NCI-H1105 (cell line): Measurements from ENCODE around the gene SPATA16.
"Not testable (repeated sequence)": the region's sequence is repeated elsewhere in the genome, so short reads cannot be mapped to it uniquely, and the experiment has no call there.

Experiments
- DNase-seq: peaks from one replicate; lab custom pipeline; 2025; lab: John Stamatoyannopoulos, UW

SPATA16 gene, protein sequence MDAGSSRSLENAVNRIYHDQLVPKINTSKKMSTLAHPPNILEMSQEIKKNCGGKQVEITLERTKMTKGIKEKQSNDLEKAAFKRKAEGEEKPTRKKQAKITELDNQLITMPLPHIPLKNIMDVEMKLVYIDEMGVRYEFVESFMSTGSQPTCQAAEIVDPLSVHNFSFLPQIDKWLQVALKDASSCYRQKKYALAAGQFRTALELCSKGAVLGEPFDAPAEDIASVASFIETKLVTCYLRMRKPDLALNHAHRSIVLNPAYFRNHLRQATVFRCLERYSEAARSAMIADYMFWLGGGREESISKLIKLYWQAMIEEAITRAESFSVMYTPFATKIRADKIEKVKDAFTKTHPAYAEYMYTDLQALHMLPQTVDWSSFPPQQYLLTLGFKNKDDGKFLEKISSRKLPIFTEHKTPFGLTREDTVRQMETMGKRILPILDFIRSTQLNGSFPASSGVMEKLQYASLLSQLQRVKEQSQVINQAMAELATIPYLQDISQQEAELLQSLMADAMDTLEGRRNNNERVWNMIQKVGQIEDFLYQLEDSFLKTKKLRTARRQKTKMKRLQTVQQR

DNA sequence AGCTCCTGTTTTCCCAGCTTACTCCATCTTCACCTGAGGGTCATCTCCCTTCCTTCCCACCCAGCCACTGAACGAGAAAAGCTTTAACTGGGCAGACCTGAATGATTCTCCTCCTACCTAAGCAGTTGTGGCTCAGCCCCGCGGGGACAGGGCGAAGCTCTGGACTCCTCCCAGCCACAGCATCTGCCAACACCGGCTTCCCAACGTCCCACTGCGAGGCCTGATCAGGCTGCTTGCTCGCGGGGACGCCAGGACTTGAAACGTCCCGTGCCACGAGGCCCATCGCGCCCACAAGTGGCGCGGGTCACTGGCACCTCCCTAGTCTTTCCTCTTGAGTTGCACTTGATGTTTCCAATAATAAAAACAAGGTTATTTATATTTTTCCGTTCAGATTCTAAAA, at the start of gene SPATA16:
TSS of gene SPATA16 (minus strand) at position 250 of the 400 bp plus-strand sequence. CDS start 23,504 bp downstream, outside the sequence.
- no peak for DNase-seq

DNA sequence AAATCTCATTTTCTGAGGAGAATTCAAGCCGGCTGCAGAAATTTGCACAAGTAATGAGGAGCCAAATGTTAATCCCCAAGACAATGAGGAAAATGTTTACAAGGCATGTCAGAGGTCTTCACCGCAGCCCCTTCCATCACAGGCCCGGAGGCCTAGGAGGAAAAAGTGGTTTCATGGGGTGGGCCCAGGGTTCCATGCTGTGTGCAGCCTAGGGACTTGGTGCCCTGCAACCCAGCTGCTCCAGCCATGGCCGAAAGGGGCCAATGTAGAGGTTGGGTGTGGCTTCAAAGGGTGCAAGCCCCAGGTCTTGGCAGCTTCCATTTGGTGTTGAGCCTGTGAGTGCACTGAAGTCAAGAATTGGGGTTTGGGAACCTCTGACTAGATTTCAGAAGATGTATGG, 42.0 kb upstream of the SPATA16 start:
- DNase-seq = not testable (repeated sequence)

DNA sequence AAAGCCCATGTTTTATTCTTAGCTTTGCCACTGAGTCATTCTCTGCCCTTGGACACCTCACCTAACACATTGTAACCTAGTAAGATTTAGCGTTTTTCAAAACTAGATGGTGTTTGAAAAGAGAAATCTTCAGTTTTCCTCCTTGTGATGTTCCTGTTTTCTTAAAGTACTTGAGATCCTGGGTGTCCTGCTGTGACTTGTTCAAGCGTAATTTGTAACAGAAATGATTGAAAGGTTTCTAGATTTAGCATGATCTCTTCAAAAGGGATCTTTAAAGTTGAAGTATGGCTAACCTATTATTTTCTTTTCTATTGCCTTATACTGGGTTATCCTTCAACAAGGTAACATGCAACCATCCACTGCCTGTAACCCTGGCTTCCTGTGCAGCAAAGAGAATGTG, 32.6 kb upstream of the SPATA16 start:
- no peak for DNase-seq

DNA sequence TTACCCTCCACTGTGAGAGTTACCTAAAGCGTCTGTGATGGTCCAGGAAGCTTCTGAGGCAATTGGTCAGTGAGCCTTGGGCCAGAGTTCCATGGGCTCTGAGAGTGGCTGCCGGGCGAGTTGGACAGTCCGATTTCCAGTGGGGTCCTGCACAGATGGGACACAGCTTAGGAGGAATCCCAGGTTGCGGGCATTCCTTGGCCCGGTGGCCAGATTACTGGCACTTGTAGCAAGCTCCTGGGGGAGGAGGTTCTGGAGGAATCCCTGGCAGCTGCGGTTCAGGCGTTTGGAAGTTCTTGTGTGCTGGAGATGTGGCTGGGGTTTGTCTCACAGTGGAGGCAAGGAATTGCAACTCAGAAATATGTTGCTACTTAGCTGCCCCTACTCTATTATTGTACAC, 18.1 kb upstream of the SPATA16 start:
- not testable (repeated sequence) for DNase-seq

DNA sequence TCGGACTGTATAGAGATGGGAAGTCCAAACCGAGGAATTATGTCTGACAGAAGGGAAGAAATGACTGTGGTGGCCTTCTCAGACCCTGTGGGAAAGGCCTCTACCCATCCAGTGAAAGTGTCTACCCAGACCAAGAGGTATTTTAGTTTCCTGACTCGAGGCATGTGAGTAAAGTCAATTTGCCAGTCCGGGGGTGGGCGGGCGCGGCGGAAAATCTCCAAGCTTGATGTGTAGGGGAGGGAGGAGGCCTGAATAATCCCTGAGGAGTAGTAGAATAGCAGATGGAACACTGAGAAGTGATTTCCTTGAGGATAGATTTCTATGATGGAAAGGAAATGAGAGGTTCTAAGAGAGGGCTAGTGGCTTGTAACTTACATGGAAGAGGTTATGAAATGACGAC, 15.5 kb upstream of the SPATA16 start:
- DNase-seq = not testable (repeated sequence)

DNA sequence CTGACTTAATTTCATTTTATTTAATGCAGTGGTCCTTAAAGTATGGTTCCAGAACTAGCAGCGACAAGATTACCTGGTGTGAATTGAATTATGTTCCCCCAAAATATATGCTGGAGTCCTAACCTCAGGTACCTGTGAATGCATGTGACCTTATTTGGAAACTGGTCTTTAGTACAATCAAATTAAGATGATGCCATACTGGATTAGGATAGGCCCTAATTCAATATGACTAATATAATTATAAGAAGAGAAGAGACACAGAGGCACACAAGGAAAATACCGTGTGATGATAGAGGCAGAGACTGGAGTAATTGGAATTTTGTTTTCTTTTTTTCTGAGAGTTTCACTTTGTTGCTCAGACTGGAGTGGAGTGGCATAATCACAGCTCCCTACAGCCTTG, 12.6 kb upstream of the SPATA16 start:
- DNase-seq = no peak

DNA sequence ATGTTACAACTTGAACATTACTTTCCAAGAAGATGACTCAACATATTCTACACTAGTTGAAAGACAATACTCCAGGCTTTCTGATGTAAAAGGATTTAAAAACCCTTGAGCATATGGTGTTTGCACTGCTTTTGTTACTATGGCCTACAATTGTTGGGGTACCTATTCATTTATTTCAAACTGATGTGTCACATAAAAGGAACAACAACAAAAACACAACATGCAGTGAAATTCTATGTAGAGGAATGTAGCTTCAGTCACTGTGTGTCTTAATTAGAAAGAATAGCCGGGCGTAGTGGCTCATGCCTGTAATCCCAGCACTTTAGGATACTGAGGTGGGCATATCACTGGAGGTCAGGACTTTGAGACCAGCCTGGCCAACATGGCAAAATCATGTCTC, 1.6 kb downstream of the SPATA16 start:
- DNase-seq = no peak

DNA sequence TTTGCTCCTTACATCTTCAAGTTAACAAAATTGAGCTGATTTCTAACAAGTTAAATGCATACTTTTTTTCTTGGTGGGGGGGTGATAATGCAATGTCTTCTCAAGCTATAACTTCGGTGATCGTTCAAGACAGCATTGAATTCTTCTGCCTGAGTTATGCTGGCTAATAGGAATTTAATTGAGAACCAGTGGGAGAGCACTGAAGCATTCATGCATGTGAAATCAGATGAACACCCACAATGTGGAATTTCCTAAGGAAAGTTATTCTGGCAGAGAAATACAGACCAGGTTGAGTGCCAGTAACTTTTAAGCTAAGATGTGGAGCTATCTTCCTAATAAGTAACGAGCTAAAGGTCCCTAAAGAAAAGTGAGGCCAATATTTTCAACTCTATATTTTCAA, 3.0 kb downstream of the SPATA16 start:
- DNase-seq = no peak

DNA sequence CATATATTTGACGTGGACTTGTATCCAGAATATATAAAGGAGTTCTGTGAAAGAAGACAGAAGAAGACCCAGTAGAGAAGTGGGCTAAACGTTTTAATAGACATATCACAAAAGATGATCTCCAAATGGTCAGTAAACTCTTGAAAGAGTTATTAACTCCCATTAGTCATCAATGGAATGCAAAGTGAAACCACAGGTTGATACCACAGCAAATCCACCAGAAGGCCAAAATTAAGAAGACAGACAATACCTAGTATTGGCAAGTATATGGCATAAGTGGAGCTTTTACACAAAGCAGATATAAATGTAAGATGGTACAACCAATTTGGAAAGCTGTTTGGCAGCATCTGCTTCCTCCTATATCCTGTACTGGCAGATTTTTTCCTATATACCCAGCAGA, 6.0 kb downstream of the SPATA16 start:
- no peak for DNase-seq

DNA sequence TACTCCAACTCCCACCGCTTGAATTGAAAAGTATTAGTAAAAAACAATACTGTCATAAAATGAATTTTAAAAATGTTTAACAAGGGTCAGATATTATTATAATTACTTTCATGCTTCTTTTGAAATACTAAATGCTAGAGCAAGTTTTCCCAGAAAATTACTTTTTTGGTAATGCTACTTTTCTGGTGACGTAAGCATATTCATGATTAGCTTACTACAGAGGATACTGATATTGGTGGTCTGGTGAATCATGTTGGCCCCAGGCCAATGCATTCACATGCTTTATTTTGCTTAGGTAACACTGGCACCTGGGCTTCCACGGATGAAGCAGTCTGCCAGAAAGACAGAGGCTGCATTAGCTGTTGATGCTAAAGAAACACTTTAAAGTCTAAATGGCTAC, 12.4 kb downstream of the SPATA16 start:
- no peak for DNase-seq

DNA sequence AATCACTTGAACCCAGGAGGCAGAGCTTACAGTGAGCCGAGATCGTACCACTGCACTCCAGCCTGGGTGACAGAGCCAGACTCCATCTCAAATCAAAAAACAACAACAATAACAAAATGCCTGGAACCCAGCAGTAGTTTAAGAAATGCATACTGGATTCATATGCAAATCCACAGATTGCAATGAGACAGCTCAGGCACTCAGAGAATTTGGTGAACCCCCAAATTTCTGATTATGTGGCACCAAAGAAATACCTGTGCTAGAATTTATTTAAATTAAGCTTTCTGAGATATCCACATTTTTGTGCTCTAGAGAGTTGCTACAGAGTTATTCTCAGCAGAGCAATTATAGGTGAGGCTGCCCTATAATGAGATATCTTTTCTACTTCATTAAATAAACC, 29.7 kb downstream of the SPATA16 start:
- DNase-seq = no peak

DNA sequence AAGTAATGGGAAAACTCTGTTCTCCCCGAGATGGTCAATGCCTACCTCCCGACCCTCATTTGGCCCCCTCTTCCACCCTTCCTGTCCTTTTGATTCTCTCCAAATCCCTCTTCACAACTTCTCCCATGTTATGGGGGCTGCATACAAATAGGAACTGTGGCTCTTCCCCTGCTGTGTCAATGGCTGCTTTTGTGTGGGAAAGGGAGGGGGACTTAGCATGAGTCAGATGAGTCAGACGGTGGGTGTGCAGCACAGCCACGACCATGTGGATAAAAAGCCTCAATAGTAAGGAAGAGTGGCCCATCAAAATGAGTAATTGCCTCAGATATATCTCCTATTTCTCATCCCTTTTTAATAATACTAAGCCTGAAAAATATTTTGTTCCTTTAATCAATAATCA, 31.9 kb downstream of the SPATA16 start:
- DNase-seq = no peak

DNA sequence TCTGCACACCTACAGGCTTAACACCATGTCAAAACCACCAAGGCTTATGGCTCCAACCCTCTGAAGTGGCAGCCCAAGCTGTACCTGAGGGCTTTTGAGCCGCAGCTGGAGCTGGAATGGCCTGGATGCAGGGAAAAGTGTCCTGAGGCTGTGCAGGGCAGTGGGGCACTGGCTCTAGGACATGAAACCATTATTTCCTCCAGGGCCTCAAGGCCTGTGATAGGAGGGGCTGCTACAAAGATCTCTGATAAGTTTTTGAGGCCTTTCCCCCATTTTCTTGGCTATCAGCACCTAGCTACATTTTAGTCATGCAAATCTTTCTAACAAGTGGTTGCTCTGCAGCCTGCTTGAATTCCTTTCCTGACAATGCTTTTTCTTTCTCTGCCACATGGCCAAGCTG, 37.6 kb downstream of the SPATA16 start:
- no peak for DNase-seq

DNA sequence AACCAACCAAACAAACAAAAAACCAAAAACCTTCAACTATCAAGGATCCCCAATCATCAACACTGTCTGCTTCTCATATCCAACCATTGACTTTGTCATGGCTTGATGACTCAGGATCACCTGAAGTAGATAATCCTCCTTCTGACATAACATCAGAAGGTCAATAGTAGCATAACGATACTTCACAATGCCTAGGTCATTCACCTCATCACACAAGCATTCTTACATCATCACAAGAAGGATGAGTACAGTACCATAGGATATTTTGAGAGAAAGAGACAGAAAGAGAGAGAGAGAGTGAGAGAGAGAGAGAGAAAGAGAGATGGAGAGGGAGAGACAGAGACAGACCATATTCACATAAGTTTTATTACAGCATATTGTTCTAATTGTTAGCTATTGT, 42.1 kb downstream of the SPATA16 start:
- DNase-seq = no peak

DNA sequence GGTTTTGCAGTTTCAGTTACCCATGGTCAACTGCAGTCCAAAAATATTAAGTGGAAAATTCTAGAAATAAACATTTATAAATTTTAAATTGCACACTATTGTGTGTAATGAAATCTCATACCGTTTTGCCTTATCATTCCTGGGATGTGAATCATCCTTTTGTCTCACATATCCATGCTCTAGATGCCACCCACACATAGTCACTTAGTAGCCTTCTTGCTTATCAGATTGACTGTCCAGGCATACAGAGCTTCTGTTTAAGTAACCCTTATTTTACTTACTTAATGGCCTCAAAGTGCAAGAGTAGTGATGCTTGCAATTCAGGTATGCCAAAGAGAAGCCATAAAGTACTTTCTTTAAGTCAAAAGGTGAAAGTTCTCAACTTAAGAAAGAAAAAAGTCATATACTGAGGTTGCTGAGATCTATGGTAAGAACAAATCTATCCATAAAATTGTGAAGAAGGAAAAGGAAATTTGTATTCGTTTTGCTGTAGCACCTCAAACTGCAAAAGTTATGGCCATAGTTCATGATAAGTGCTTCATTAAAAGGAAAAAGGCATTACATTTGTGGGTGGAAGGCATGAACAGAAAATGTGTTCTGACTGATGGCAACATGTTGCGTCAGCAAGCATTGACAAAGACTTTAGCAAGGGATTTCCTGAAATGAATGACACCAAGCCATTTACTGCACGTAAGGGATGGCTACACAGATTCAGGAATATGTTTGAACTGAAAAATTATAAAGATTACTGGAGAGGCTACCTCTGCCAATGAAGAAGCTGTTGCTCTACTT, 43.8 kb downstream of the SPATA16 start:
- no peak for DNase-seq

DNA sequence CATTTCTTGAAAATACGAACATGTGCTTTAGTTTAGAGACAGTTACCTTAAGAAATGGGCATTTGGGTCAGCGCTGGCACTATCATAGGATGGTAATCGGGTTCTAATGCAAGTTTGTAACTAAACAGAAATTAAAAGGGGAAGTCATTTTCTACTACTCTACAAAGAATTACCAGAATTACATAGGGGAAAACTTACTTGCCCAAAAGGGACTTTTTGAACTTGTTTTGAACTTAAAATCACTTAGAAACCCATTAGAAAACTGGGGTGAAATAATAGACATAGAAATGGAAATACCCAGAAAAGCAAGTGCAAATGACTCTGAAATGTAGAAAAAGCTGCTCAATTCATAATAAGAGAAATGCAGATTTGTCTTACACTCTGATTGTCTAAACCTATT, 44.9 kb downstream of the SPATA16 start:
- no peak for DNase-seq

DNA sequence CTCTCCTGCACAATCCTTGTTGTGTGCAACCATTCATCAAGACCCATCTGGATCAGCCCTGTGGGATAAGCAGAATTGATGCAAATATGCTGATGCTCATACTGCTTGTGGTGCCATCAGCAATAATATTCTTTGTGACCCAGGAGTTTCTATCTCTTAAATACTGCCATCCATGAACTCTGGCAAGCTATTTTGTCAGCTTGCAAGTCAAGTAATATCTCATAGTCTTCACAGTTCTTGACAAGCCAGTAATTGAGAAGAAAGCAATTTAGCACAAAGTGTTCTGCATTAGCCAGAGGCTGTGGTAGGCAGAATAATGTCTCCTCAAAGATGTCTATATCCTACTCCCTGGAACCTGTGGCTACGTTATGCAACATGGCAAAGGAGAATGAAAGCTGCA, 49.0 kb downstream of the SPATA16 start:
- DNase-seq = no peak

DNA sequence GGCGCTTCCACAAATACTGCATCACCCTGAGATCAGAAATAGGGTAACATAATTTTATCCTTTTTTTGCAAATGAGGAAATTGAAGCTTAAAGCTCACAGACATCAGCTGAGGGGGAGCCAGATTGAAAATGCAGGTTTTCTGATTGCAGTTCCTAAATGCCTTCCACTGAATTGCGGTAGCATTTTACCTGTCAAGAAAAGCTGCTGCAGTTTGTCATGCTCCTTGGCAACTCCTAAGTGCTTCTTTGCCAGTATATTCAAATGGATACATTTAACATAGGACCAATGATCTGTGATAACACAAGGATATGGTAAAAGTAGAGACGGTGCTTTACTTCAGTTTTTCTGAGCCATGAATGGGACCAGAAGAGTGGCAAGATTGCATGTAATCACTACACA, 50.5 kb downstream of the SPATA16 start:
- DNase-seq = no peak

DNA sequence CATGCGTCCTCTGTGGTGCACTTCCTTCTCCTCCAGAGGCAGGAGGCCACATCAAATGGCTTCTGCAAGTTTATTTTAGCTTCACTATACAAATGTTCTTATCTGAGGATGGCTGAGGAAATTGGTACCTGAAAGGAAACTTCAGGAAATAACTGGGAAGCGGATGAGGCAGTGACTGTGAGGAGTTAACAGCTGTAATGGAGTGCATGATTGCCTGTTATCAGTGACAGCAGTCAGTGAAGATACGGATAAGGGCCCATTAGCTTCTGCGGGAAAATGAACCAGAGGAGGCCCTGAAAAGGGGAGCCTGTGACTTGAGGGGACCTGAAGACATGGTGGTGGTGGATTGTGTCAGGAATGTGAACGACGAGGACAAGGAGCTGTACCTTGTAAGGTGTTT, 51.8 kb downstream of the SPATA16 start:
- no peak for DNase-seq

DNA sequence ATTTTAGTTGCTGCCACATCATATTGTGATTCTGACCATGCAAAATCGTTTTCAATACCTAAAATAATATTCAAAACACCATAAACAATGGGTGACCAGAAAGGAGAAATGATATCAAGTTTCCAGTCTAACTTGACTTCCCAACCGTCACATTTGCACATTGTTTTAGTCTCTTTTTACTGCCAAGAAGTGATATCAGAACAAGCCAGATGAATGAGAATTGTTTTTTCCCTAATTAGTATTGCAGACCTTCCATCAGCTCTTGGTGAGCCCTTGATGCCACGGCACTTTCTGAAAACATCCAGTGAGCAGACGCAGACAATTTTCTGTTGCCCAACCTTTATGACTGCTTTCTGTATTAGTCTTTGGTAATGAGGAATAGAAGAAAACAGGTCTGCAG, 62.5 kb downstream of the SPATA16 start:
- DNase-seq = no peak

DNA sequence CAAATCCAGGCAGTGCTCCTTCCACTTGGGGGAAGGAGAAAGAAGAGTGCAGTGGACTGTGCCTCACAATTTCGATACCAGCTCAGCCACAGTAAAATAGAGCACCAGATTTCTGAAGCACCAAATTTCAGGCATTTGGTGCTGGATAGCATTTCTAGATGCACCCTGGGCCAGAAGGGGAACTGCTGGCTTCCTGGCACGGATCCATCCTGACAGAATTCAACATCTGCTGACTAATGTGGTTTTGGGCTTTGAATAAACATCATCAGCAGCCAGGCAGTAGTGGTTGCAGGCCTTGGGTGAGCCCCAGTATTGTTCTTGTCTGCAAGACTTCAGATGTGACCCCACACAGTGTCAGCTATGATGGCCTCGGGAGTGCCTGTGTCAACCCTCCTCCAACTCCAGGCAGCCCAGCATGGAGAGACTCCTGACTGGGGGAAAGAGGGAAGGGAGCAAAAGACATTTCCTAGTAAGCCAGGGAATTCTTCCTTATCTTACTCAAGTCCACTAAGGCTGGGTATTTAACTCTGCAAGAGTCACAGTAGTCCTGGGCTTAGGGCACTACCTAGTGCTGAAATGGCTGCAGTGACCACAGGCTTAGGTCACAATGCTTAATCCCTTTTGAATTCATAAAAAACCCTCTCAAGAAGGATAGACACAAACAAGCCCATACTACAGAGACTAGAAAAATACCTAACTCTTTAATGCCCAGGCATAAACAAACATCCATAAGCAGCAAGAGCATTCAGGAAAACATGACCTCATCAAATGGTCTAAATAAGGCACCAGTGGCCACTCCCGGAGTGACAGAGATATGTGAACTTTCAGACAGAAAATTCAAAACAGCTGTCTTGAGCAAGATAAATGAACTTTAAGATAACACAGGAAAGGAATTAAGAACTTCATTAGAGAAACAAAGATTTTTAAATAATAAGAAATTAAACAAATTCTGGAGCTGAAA, 74.7 kb downstream of the SPATA16 start:
- DNase-seq = peak; percentile 31

DNA sequence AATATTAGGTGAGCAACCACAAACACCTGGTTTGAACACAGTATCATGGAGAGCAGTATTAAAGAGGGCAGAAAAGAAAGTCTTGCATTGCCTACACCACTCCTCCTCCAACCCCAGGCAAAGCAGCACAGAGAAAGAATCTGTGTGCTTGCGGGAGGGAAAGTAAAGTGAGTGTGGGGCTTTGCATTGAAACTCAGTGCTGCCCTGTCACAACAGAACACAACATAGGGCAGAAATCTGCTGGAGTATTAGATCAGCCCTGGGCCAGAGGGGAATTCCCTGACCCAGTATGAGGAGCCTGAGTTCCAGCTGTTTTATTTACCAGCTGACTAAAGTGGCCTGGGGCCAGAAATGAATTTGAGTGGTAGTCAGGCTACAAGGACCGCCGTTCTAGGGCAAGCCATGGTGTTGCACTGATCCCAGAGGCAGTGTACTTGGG, 75.5 kb downstream of the SPATA16 start:
- no peak for DNase-seq
